Right forelimb (tissue), 1 donor: ENCODE results near the gene RPGR.

Source experiments
- DNase-seq: peaks from one replicate; pipeline ENCODE4 v3.0.0-alpha.2; 2018

RPGR gene

GRCh38 chrX:38318606-38319005 lies 8.7 kb downstream of the RPGR start:
- DNase-seq = no peak

GRCh38 chrX:38318196-38318595 lies 9.1 kb downstream of the RPGR start:
- DNase-seq = no peak

GRCh38 chrX:38315186-38315585 lies 12.1 kb downstream of the RPGR start:
- no peak for DNase-seq

- DNase-seq = no peak
Observed at GRCh38 chrX:38313190-38313589, 14.1 kb downstream of the RPGR start.

- DNase-seq = no peak
Observed at GRCh38 chrX:38312436-38312835, 14.9 kb downstream of the RPGR start.

- DNase-seq = no peak
Observed at GRCh38 chrX:38311743-38312142, 15.6 kb downstream of the RPGR start.

- no peak for DNase-seq
Observed at GRCh38 chrX:38305971-38306370, 21.3 kb downstream of the RPGR start.

- DNase-seq = no peak
Observed at GRCh38 chrX:38304010-38304409, 23.3 kb downstream of the RPGR start.

- no peak for DNase-seq
Observed at GRCh38 chrX:38293741-38294140, 33.6 kb downstream of the RPGR start.

- no peak for DNase-seq
Observed at GRCh38 chrX:38287674-38288073, 39.6 kb downstream of the RPGR start.

GRCh38 chrX:38285649-38286048 lies 41.7 kb downstream of the RPGR start:
- no peak for DNase-seq

- DNase-seq = no peak
Observed at GRCh38 chrX:38282049-38282448, 45.3 kb downstream of the RPGR start.

- DNase-seq = no peak
Observed at GRCh38 chrX:38279188-38279587, 48.1 kb downstream of the RPGR start.

GRCh38 chrX:38278682-38279081 lies 48.6 kb downstream of the RPGR start:
- no peak for DNase-seq

- no peak for DNase-seq
Observed at GRCh38 chrX:38277802-38278201, 49.5 kb downstream of the RPGR start.

- no peak for DNase-seq
Observed at GRCh38 chrX:38277136-38277535, 50.2 kb downstream of the RPGR start.

- no peak for DNase-seq
Observed at GRCh38 chrX:38276089-38276488, 51.2 kb downstream of the RPGR start.

- DNase-seq = no peak
Observed at GRCh38 chrX:38275615-38276014, 51.7 kb downstream of the RPGR start.

GRCh38 chrX:38273453-38273852 lies 53.9 kb downstream of the RPGR start:
- no peak for DNase-seq

GRCh38 chrX:38271154-38271716 lies 56.1 kb downstream of the RPGR start:
- no peak for DNase-seq

- DNase-seq = no peak
Observed at GRCh38 chrX:38268011-38268410, 59.3 kb downstream of the RPGR start.

GRCh38 chrX:38262715-38263620 lies 64.3 kb downstream of the RPGR start:
- DNase-seq = no peak

- DNase-seq = no peak
Observed at GRCh38 chrX:38260231-38260630, 67.1 kb downstream of the RPGR start.

- no peak for DNase-seq
Observed at GRCh38 chrX:38256019-38256418, 71.3 kb downstream of the RPGR start.

GRCh38 chrX:38249965-38250364 lies 77.3 kb downstream of the RPGR start:
- no peak for DNase-seq
